Testis (tissue), 3 donors: Measurements from ENCODE around the gene KRT7. TPM values are rescaled to one million over a fixed set of nuclear protein-coding genes. Genes with fewer than 3 reads are reported as not detected.

Experiments used
- DNase-seq: peaks from one replicate; pipeline ENCODE4 v3.0.0-alpha.2; 2019
- H3K27ac ChIP-seq, 2 donors: fragments of 200-600 bp; sonication (generic); one replicate each; pipeline ENCODE4 v1.5.1; 2019
- H3K27me3 ChIP-seq: fragments of 200-600 bp; sonication (generic); one replicate; pipeline ENCODE4 v1.5.1; 2019
- H3K36me3 ChIP-seq: fragments of 200-600 bp; sonication (generic); one replicate; pipeline ENCODE4 v1.5.1; 2017; ENCODE audit warnings: low read depth; ENCODE audit errors: missing control alignments
- H3K4me1 ChIP-seq: fragments of 200-600 bp; sonication (generic); one replicate; pipeline ENCODE4 v1.5.1; 2019
- H3K4me3 ChIP-seq, 2 donors: fragments of 200-600 bp; sonication (generic); one replicate each; pipeline ENCODE4 v1.5.1; 2017 to 2019
- H3K9me3 ChIP-seq: fragments of 200-600 bp; sonication (generic); one replicate; pipeline ENCODE4 v1.5.1; 2017
- POLR2A ChIP-seq: fragments of 450-650 bp; IDR thresholded peaks from one replicate; pipeline ENCODE4 v1.6.1; 2017; ENCODE audit warnings: antibody characterized with exemption, mild to moderate bottlenecking, moderate library complexity
- WGBS, 2 donors: methylation state at CpG; one replicate each; pipeline ENCODE4 v1.1.5; 2018; 5-methylcytosine and 5-hydroxymethylcytosine counted together
- intact Hi-C: fragments of 100-400 bp; cut with DNase I; formaldehyde crosslinking; loops from one replicate; pipeline ENCODE4 v1.15.1; 2023; ENCODE audit warnings: low total_unique reads
- polyA plus RNA-seq: library from polyadenylated mRNA; stranded (reverse); fragments of 350-450 nt; fragmentation: Illumina TruSeq; extraction: RNeasy Lipid Tissue Mini Kit (QIAGEN cat#74804); gene quantifications from one replicate; pipeline ENCODE4 v1.2.3, GENCODE V29; 2014; ENCODE audit warnings: low read depth, low replicate concordance; ENCODE audit not compliant: insufficient read depth
- total RNA-seq, 2 donors: library from RNA; depleted of rRNA; stranded (reverse); fragments of >200 nt; gene quantifications; one replicate each; pipeline ENCODE4 v1.2.3, GENCODE V29; 2016
- TF ChIP-seq, protein P1 (sequence below), 3 experiments: fragments of 450-650 bp in 2 of 3; fragments of 200-600 bp in 1 of 3; sonication (generic) in 1 of 3; IDR thresholded peaks; one replicate each; pipeline ENCODE4 v1.5.1; 2016 to 2019; ENCODE audit warnings: antibody characterized with exemption in 3 of 3, mild to moderate bottlenecking in 2 of 3, moderate library complexity in 1 of 3

Gene KRT7
- total and polyA plus RNA-seq, 3 donors from 2014 or later: 3.3 to 19.3 (median 6.9) TPM

GRCh38 chr12:52245962-52246569 lies 13.0 kb downstream of the KRT7 start:
- no peak overlapping the region for H3K4me3 ChIP-seq
- H3K4me1 ChIP-seq: no peaks in the 10 kb centered on the region
- 79 to 87% methylated on average over 7 of the region's 7 CpGs for WGBS, 2 donors
- intact Hi-C loops: no loop called here
- no peaks in the 10 kb centered on the region for H3K36me3 ChIP-seq
- H3K27ac ChIP-seq: no peak overlapping the region
- no peaks in the 10 kb centered on the region for H3K9me3 ChIP-seq
- no peaks in the 10 kb centered on the region for H3K27me3 ChIP-seq
- TF ChIP-seq, protein P1, sequence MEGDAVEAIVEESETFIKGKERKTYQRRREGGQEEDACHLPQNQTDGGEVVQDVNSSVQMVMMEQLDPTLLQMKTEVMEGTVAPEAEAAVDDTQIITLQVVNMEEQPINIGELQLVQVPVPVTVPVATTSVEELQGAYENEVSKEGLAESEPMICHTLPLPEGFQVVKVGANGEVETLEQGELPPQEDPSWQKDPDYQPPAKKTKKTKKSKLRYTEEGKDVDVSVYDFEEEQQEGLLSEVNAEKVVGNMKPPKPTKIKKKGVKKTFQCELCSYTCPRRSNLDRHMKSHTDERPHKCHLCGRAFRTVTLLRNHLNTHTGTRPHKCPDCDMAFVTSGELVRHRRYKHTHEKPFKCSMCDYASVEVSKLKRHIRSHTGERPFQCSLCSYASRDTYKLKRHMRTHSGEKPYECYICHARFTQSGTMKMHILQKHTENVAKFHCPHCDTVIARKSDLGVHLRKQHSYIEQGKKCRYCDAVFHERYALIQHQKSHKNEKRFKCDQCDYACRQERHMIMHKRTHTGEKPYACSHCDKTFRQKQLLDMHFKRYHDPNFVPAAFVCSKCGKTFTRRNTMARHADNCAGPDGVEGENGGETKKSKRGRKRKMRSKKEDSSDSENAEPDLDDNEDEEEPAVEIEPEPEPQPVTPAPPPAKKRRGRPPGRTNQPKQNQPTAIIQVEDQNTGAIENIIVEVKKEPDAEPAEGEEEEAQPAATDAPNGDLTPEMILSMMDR (IDR thresholded peaks at IDR 0.05): no peak
- no peak for TF ChIP-seq POLR2A
- DNase-seq: no peak

DNA sequence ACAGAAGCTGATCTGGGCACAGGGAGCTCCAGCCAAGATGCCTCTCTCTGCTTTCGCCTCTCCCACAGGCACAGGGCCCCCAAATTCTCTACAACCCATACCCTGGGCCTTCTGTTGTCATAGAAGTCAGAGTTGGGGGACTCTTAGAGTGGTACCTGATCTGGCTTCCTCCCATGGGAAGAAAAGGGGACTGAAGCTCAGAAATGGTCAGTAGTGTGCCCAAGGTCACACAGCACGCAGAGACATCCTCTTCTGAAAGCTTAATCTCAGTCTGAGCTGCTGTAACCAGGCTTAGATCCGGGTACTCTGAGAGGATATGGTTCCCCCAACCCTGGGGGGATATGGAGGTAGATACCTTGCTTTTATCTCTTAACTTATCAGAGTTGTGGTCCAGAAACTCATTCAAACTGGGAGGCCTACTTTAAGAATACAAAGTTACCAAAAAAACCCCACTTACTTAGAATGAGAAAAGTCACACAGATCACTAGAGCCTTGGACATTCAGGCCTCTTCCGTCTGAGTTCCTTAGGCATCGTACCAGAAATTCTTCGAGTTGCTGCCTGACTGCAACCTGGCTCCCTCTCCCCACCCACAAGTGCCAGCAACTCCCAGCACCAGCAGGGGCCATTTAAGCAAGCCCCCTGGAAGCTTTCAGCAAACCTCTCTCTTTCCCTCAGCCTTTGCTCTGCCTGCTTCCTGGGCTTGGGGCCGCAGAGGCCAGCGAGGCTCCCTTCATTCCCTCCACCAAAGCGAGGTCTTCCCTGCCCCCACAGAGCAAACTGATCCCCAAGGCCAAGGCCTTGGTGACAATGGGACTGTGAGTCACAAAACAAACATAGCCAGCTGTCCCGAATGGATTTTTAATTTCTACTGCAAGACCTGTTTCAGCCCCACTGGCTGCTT lies 13.9 kb downstream of the KRT7 start:
- intact Hi-C loops: no loop called here
- TF ChIP-seq, protein P1 (IDR thresholded peaks at IDR 0.05): no peak
- no peak for TF ChIP-seq POLR2A
- Histone ChIP-seq H3K4me1 (no peaks in the 10 kb centered on the region), H3K4me3 (no peak overlapping the region), H3K36me3 (no peaks in the 10 kb centered on the region), H3K27ac (no peak overlapping the region), H3K27me3 (no peaks in the 10 kb centered on the region), H3K9me3 (no peaks in the 10 kb centered on the region)
- no peak for DNase-seq
- 53 to 66% methylated on average over 8 to 10 of the region's 10 CpGs for WGBS, 2 donors

DNA sequence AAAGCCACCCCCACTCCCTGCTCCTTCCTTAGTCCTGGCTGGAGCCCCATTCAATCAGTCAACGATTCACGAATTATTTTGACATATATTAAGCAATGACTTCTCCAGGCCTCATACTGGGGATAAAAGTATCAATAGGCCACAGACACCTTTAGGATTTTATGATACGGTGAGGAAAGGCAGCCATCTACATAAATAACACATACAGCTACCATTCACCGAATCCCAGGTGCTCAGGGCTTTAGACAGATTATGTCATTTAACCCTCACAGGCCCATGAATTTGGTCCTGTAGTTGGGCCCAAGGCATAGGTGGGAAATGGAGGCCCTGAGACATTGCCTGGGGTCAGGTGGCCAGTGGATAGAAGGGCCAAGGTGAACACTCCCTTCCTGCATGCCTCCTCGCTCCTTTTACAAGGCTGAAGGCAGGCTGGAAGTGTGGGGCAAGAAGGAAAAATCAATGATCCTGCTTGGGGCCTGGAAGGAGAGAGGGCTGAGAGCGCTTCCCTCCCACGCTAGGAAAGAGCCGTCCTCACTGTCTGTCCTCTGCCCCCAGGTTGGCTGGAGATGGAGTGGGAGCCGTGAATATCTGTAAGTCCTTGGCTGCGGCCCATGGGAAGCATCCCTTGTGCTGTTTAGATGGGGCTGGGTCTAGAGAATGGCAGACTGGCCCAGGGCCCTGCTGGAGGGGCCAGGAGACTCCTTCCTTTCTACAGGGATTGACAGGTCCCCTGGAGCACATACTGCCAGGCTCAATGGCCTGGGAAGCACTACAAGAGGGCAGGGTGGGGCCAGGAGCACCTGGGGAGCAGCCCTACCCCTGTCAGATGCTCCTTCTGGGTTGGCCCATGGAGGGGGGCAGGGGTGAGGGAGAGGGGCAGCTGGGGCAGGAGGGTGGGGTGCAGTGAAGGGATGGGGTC lies 14.8 kb downstream of the KRT7 start:
- no peaks in the 10 kb centered on the region for H3K9me3 ChIP-seq
- H3K27ac ChIP-seq: no peak overlapping the region
- no peak for DNase-seq
- H3K4me1 ChIP-seq: no peaks in the 10 kb centered on the region
- 73 to 77% methylated on average over 10 of the region's 10 CpGs for WGBS, 2 donors
- no peak overlapping the region for H3K4me3 ChIP-seq
- no peaks in the 10 kb centered on the region for H3K36me3 ChIP-seq
- intact Hi-C loops: no loop called here
- H3K27me3 ChIP-seq: no peaks in the 10 kb centered on the region
- no peak for TF ChIP-seq POLR2A
- TF ChIP-seq, protein P1 (IDR thresholded peaks at IDR 0.05): no peak

DNA sequence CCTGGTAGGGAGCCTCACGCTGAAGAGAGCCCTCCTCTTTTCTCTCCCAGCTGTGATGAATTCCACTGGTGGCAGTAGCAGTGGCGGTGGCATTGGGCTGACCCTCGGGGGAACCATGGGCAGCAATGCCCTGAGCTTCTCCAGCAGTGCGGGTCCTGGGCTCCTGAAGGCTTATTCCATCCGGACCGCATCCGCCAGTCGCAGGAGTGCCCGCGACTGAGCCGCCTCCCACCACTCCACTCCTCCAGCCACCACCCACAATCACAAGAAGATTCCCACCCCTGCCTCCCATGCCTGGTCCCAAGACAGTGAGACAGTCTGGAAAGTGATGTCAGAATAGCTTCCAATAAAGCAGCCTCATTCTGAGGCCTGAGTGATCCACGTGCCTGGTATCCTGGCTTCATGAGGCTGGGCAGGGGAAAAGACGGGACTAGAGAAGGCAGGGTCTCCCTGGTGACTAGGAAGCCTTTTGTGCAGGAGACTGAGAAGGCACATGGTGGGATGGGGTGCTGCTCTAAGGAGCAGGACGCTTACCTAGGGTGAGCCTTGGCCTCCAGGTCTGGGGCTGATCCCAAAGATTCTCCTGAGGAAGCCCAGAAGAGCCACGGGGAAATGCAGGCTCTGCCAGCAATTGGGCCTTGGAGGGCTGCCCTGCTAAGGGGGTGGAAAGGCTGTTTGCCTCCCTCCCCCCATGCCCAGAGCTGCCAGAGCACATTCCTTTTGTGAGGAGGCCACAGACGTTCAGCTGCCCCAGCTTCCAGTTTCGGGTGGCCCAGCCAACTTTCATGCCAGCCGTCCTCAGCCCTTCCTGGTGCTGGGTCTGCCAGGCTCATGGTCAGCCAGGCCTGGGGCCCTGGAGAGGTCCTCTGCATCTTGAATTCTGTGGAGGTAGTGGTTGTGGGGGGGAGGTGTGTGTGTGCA lies 15.8 kb downstream of the KRT7 start:
- TF ChIP-seq POLR2A: no peak
- TF ChIP-seq, protein P1 (IDR thresholded peaks at IDR 0.05): no peak
- Histone ChIP-seq H3K36me3 (no peaks in the 10 kb centered on the region), H3K27ac (no peak overlapping the region), H3K27me3 (no peaks in the 10 kb centered on the region), H3K9me3 (no peaks in the 10 kb centered on the region), H3K4me1 (no peaks in the 10 kb centered on the region), H3K4me3 (no peak overlapping the region)
- WGBS, 2 donors: 89 to 90% methylated on average over 13 to 18 of the region's 18 CpGs
- no peak for DNase-seq
- intact Hi-C loops: no loop called here
